GM18505 (cell line): ENCODE results near the gene SMG7.

ENCODE experiments used
- ATAC-seq: cut with Tn5 transposase; IDR thresholded peaks from one replicate; pipeline ENCODE4 v1.9.1; 2021; ENCODE audit not compliant: unreplicated experiment
- POLR2A ChIP-seq: IDR thresholded peaks from 4 replicates; pipeline ENCODE4 v1.6.1; 2011; ENCODE audit warnings: borderline replicate concordance; ENCODE audit not compliant: insufficient read depth, insufficient read length; ENCODE audit errors: extremely low read depth

The SMG7 gene

GRCh38 chr1:183551924-183552323 is 79.6 kb downstream of the SMG7 start:
- no peak for ATAC-seq
- TF ChIP-seq POLR2A: no peak

GRCh38 chr1:183552441-183552840 is 80.1 kb downstream of the SMG7 start:
- no peak for ATAC-seq
- TF ChIP-seq POLR2A: no peak

- no peak for ATAC-seq
- no peak for TF ChIP-seq POLR2A
These were observed 80.6 kb downstream of the SMG7 start for GRCh38 chr1:183552891-183553290.

DNA sequence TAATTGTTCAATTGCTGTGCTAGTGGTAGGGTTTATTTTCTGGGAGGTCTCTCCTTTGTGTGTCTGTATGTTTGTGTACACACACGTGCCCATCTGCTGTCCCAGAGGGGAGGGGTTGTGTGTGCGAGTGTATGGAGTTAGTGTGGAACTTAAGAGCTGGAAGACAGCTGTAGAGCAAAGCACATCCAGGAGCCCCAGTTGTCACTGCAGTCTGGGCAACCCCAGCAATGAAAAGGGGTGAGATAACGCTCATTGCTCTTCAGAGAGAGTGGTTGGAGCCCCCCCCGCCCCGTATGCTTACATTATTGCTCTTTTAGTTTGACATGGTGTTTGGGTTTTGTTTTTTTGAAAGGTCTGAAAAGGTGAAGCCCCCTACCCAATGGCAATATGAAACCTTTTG is 81.0 kb downstream of the SMG7 start:
- TF ChIP-seq POLR2A: no peak

DNA sequence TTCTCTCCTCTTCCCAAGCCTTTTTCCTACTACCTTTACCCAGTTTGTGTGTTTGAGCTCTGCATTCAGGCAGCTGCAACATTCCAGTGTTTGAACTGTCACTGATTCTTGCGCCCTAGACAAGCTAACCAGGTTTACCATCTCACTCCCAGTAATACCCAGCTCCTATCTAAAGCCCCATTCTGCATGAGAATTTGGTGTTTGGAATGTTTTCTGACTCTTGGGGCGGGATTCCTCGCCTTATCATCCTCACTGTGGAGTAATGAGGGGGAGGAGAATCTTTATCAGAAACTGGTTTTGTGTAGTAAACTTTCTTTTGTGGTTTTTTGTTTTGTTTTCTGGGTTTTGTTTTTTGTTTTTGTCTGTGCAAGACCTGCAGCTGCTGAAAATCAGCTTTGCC is 81.5 kb downstream of the SMG7 start:
- ATAC-seq: no peak
- TF ChIP-seq POLR2A: no peak

More for the DNA sequence above, 81.0 kb downstream of the SMG7 start:
- no peak for ATAC-seq

GRCh38 chr1:183554577-183554976 is 82.3 kb downstream of the SMG7 start:
- no peak for ATAC-seq
- no peak for TF ChIP-seq POLR2A

- no peak for ATAC-seq
- no peak for TF ChIP-seq POLR2A
These were observed 86.8 kb downstream of the SMG7 start for GRCh38 chr1:183559061-183559460.

- no peak for TF ChIP-seq POLR2A
- no peak for ATAC-seq
These were observed 90.4 kb downstream of the SMG7 start for GRCh38 chr1:183562701-183563100.

DNA sequence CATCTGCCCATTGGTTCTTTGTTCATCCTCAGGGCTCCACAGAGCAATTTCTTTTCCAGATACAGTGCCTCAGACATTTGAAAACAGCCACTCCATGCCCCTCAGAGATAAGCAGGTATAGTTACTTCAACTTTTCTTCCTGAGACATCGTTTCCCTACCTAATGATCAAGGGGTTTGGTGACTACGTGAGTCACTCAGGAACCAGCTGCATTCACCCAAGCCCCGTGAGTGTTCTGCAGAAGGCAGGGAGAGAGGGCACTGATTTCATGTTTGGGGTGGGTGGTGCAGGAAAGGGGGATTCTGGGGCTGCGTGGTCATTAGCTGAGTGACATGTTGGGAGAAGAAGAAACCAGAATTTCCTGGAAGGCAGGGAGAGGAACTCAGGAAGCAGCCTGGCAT is 93.0 kb downstream of the SMG7 start:
- no peak for ATAC-seq
- no peak for TF ChIP-seq POLR2A

- ATAC-seq: no peak
- no peak for TF ChIP-seq POLR2A
These were observed 93.7 kb downstream of the SMG7 start for GRCh38 chr1:183566026-183566425.

GRCh38 chr1:183567584-183567983 is 95.3 kb downstream of the SMG7 start:
- TF ChIP-seq POLR2A: peak; percentile 36
- peak; percentile 84 for ATAC-seq

DNA sequence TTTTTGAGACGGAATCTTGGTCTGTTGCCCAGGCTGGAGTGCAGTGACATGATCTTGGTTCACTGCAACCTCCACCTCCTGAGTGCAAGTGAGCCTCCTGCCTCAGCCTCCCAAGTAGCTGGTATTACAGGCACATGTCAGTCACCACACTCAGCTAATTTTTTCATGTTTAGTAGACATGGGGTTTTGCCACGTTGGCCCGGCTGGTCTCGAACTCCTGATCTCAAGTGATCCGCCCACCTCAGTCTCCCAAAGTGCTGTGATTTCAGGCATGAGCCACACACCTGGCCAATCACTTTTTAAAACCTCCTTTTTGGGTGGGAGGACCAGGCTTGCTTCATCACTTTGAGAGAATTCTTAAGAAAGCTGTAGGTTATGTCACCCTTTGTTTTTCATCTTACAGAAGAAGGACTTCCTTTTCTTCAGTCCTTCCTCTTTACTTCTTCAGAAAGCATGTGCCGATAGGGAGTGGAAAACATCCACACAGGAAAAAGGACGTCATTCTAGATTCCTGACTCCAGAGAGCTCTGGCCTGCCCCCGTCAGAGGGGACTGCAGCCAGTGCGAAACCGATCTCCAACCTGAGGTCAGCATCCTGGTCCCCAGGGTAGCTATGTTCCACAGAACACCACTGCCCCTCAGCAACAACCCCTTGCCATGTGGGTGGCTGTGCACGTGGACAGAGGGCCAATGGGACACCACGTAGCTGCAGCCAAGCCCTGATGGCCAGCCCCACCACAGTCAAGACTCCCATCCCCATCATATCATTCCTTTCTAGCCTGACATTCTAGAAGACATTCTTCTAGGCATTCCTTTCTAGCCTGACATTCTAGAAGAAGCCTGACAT is 96.1 kb downstream of the SMG7 start:
- no peak for ATAC-seq
- no peak for TF ChIP-seq POLR2A

DNA sequence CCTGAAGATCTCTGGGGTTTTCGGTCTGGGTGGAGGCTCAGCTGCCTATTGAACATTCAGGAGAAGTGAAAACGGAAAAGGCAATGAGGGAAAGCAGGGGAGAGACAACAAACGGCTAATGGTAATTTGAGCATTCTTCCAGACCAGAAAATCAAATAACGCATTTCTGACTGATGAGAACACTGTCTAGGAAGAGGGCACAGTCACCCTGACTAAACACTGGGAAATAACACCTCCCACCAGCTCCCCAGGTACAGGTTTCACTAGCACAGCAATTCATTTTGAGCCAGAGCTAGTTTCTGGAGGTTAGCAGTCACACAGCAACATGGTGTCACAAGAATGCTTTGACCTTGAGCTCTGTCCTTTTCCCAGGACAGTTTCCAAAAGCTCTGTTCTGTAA is 96.8 kb downstream of the SMG7 start:
- ATAC-seq: no peak
- no peak for TF ChIP-seq POLR2A

DNA sequence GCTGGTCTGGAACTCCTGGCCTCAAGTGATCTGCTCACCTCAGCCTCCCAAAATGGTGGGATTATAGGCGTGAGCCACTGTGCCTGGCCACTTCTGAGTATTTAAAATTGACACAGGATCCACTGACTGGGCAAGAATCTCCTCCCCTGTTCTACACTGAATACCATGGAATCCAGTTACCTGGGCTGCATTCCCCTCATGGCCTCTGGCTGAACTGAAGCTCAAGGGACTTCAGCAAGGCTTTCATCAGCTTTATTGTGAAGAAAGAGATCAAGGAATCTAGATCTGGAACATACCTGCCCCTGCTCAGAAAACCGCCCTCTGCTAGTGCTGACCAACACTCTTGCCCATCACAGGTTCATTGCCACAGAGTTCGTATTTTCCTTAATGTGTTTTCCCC is 97.5 kb downstream of the SMG7 start:
- ATAC-seq: no peak

More for the DNA sequence above, 97.5 kb downstream of the SMG7 start:
- no peak for TF ChIP-seq POLR2A
